LNCAP (cell line): ENCODE results near the gene SLC38A10.

Experiments
- CTCF ChIP-seq: fragments of 450-650 bp; IDR thresholded peaks from 2 replicates; pipeline ENCODE4 v1.5.1; 2017; ENCODE audit warnings: mild to moderate bottlenecking

SLC38A10 gene

GRCh38 chr17:81245024-81245664 is 50.0 kb downstream of the SLC38A10 start:
- TF ChIP-seq CTCF = no peak

GRCh38 chr17:81244358-81245023 is 50.6 kb downstream of the SLC38A10 start:
- TF ChIP-seq CTCF = no peak

DNA sequence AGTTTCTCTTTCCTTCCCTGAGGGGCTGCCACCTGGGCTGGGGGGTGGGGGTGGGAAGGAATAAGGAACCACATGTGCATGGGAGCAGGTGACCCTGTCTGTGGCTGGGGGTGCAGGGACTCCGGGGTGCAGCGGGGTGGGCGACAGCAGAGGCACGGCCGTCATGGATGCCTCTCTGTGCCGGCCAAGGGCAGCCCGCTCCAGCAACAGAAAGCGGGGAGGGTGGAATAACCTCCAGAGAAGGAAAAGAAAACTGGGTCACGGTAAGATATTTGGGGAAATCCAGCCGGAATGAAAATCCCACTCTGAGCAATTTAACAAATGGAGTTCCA is 51.8 kb downstream of the SLC38A10 start:
- no peak for TF ChIP-seq CTCF

DNA sequence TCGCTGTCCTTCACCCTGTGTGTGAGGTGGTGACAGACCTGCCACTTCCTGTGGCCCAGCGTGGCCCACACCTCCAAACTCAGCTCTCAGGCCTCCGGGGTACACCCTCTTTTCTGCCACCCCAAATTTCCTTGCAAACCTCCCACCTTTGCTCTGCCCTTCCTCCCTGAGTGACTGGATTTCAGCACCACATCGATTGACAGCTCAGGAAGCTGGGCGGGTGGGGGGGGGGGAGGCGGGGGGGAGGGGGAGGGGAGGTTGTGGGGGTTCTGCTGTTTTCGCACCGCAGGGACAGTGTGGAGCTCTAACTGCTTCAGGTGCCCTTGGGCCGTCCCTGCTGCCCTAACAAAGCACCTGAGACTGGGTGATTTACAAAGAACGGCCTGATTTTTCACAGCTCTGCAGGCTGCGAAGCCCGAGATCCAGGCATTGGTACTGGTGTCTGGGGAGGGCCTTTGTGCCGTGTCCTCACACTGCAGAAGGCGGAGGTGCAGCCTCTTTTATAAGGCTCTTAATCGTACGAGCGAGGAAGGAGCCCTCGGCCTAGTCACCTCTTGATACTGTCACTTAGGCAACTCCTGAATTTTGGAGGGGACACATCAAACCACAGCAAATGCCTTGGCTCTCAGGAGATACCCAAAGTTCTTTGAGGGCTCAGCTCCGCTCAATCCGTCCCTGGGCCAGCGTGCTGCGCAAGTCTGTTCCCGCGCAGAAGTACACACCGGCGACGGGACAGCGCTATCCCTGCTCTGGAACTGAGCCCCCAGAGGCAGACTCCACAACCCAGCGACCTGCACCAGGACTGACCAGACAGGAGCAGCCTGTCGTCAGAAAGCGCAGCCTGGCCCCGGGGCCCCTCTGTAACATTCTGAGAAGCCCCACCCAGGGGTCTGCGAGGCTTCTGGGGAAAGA is 52.4 kb downstream of the SLC38A10 start:
- TF ChIP-seq CTCF = no peak

DNA sequence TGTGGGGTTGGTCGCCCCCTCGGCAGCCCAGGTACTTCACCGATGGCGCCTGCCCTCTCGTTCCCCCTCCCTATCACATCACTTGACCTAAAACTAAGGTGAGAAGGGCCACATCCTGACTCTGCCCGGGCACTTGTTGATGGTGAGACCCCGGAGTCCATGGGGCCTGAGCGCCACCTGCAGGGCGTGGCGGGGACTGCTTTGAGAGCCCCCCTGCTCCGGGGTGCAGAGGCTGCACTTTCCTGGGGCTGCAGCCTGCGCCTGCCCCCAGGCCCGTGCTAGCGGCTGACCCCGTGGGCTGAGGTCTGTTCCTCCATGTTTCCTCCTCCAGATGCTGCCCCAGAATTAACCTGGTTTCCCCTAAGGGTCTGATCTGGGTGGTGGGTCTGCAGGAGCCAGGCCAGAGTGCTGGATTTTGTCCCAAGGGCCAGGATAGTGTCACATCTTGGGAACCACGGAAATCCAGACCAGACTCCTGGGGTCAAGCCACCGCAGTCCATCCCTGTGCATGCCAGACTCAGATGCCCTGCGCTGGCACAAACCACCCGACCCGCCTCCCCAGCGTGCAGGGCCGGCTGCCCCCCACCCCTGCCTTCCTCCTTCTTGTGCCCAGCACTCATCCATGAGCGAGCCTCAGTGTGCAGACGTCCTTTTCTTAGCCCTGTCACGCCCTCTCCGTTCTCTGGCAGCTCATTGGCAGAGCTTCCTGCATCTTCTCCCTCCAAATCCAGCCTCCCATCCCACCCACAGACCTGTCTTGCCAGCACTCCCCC is 53.3 kb downstream of the SLC38A10 start:
- peak; percentile 75 for TF ChIP-seq CTCF

DNA sequence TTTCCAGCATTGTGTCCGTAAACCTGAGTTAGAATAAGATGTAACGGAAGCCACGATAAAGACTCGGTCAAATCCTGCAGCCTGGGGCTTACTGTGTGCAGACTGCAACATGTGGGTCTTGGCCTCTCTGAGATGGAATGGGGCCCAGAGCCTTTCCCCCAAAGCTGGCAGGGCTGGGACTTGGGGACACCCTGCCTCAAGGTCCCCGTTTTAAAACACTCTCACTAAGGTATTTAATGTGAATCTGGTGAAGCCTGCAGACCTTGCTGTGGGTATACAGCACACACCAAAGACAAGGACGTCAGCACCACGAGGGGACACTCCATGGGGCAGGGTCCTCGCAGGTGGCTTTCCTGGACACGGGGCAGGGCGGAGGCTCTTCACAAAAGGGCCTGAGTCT is 53.9 kb downstream of the SLC38A10 start:
- TF ChIP-seq CTCF = no peak

GRCh38 chr17:81240761-81241160 is 54.3 kb downstream of the SLC38A10 start:
- TF ChIP-seq CTCF = no peak
